ENCODE results near the gene SYPL1.

- TF ChIP-seq CTCF (IDR thresholded peaks at IDR 0.05) = no peak
- no peak for TF ChIP-seq YY1 (IDR thresholded peaks at IDR 0.05; ENCODE audit: low read depth)
- TF ChIP-seq EZH2phosphoT487 (IDR thresholded peaks at IDR 0.05; ENCODE audit: borderline replicate concordance, low read depth) = no peak
- no peak for TF ChIP-seq REST (IDR thresholded peaks at IDR 0.05; ENCODE audit: low read depth, low read length)
- TF ChIP-seq TAF1 (IDR thresholded peaks at IDR 0.05; ENCODE audit: borderline replicate concordance, low read depth, low read length) = no peak
- no peak for TF ChIP-seq MAX (IDR thresholded peaks at IDR 0.05; ENCODE audit: low read depth)
- no peak for TF ChIP-seq RFX5 (IDR thresholded peaks at IDR 0.05; ENCODE audit: low read length)
These were observed 39.6 kb upstream of the SYPL1 start for GRCh38 chr7:106151459-106152312.

Data from SK-N-SH (cell line).